CD4-positive, alpha-beta T cell treated with Interleukin-21 for 1 hour (primary cell): ENCODE measurements around the gene IRF9.

Source experiments
- DNase-seq: peaks from one replicate; pipeline ENCODE4 v3.0.0-alpha.2; 2020

The IRF9 gene

GRCh38 chr14:24132061-24132685 lies 28.9 kb upstream of the IRF9 start:
- no peak for DNase-seq

- no peak for DNase-seq
Observed at GRCh38 chr14:24132976-24133375, 28.1 kb upstream of the IRF9 start.

GRCh38 chr14:24133735-24134134 lies 27.3 kb upstream of the IRF9 start:
- DNase-seq, result no peak

- no peak for DNase-seq
Observed at GRCh38 chr14:24135584-24135833, 25.6 kb upstream of the IRF9 start.

GRCh38 chr14:24135834-24136683 lies 25.0 kb upstream of the IRF9 start, which contains the start of gene PSME1:
TSS of gene PSME1 (plus strand) at chr14:24136194. CDS start at chr14:24136263, 69 bp downstream.
- DNase-seq, result peak; percentile 96

- DNase-seq, result no peak
Observed at GRCh38 chr14:24136684-24137528, 24.2 kb upstream of the IRF9 start.

GRCh38 chr14:24137529-24138395 lies 23.3 kb upstream of the IRF9 start:
- DNase-seq, result no peak

- DNase-seq, result no peak
Observed at GRCh38 chr14:24138396-24139271, 22.4 kb upstream of the IRF9 start.

GRCh38 chr14:24139272-24139934 lies 21.7 kb upstream of the IRF9 start:
- peak; percentile 32 for DNase-seq

GRCh38 chr14:24141097-24141880 lies 19.8 kb upstream of the IRF9 start, which contains the start of gene EMC9:
TSS of gene EMC9 (minus strand) at chr14:24141591. CDS start at chr14:24141304, 287 bp downstream.
- DNase-seq, result peak; percentile 99

- no peak for DNase-seq
Observed at GRCh38 chr14:24143511-24143910, 17.6 kb upstream of the IRF9 start.

- DNase-seq, result no peak
Observed at GRCh38 chr14:24144451-24144850, 16.6 kb upstream of the IRF9 start.

- DNase-seq, result no peak
Observed at GRCh38 chr14:24145219-24145618, 15.8 kb upstream of the IRF9 start.

GRCh38 chr14:24145690-24146452 lies 15.2 kb upstream of the IRF9 start:
- DNase-seq, result no peak

GRCh38 chr14:24146453-24146977 lies 14.6 kb upstream of the IRF9 start, which contains the start of gene PSME2:
TSS of gene PSME2 (minus strand) at chr14:24146610. CDS start at chr14:24146581, 29 bp downstream.
- DNase-seq, result peak; percentile 91

- DNase-seq, result peak; percentile 97
Observed at GRCh38 chr14:24146978-24147760, 13.9 kb upstream of the IRF9 start, which contains the start of gene RNF31. TSS of gene RNF31 (plus strand) at chr14:24147498. CDS start at chr14:24147699, 201 bp downstream.

- no peak for DNase-seq
Observed at GRCh38 chr14:24147761-24148428, 13.2 kb upstream of the IRF9 start.
